ENCODE data around the gene COL12A1. TPM values are rescaled to one million over a fixed set of nuclear protein-coding genes. Genes with fewer than 3 reads are reported as not detected.

Gene COL12A1
- total and polyA plus RNA-seq, 3 experiments from 2014 or later = not detected

GRCh38 chr6:75155631-75156030 is 50.2 kb downstream of the COL12A1 start:
- no peak overlapping the region for H3K27ac Mint-ChIP-seq
- Histone ChIP-seq H3K27me3 (ENCODE audit: insufficient read depth, low read length, poor library complexity, severe bottlenecking) (no peaks in the 10 kb centered on the region), H3K27ac (ENCODE audit: low read depth, low read length) (no peak overlapping the region), H3K9me3 (ENCODE audit: low read length) (no peaks in the 10 kb centered on the region), H3K36me3 (ENCODE audit: insufficient read depth, low read length) (no peaks in the 10 kb centered on the region), H3K4me1 (ENCODE audit: insufficient read depth, low read length) (no peaks in the 10 kb centered on the region), H3K4me3 (ENCODE audit: low read length) (no peak overlapping the region)
- POLR2A ChIA-PET = no interaction called here
- CTCF ChIA-PET = no interaction called here
- H3K4me1 Mint-ChIP-seq = no peaks in the 10 kb centered on the region
- no peaks in the 10 kb centered on the region for H3K9me3 Mint-ChIP-seq
- peaks cover 0 to 12% of the 10 kb centered on the region in 2 donors for H3K27me3 Mint-ChIP-seq
- no peaks in the 10 kb centered on the region for H3K36me3 Mint-ChIP-seq
- no peak for DNase-seq
- no peak overlapping the region for H3K4me3 Mint-ChIP-seq

- POLR2A ChIA-PET = no interaction called here
- H3K4me1 Mint-ChIP-seq = no peaks in the 10 kb centered on the region
- no peaks in the 10 kb centered on the region for H3K9me3 Mint-ChIP-seq
Observed at GRCh38 chr6:75154973-75155372, 50.9 kb downstream of the COL12A1 start.

GRCh38 chr6:75150685-75151412 is 55.0 kb downstream of the COL12A1 start:
- Histone ChIP-seq H3K9me3 (ENCODE audit: low read length) (no peaks in the 10 kb centered on the region), H3K36me3 (ENCODE audit: insufficient read depth, low read length) (no peaks in the 10 kb centered on the region), H3K27ac (ENCODE audit: low read depth, low read length) (no peak overlapping the region), H3K27me3 (ENCODE audit: insufficient read depth, low read length, poor library complexity, severe bottlenecking) (no peaks in the 10 kb centered on the region), H3K4me1 (ENCODE audit: insufficient read depth, low read length) (no peaks in the 10 kb centered on the region), H3K4me3 (ENCODE audit: low read length) (no peak overlapping the region)
- Mint-ChIP-seq H3K9me3 (no peaks in the 10 kb centered on the region), H3K4me1 (no peaks in the 10 kb centered on the region), H3K36me3 (no peaks in the 10 kb centered on the region), H3K27ac (no peak overlapping the region), H3K27me3 (peaks cover 0 to 15% of the 10 kb centered on the region in 2 donors), H3K4me3 (no peak overlapping the region)
- POLR2A ChIA-PET = no interaction called here
- CTCF ChIA-PET = no interaction called here
- no peak for DNase-seq

More at GRCh38 chr6:75154973-75155372, 50.9 kb downstream of the COL12A1 start:
- H3K27me3 Mint-ChIP-seq = peaks cover 0 to 14% of the 10 kb centered on the region in 2 donors
- no peak for DNase-seq
- CTCF ChIA-PET = no interaction called here
- no peak overlapping the region for H3K4me3 Mint-ChIP-seq
- no peaks in the 10 kb centered on the region for H3K9me3 ChIP-seq (ENCODE audit: low read length)
- H3K36me3 ChIP-seq (ENCODE audit: insufficient read depth, low read length) = no peaks in the 10 kb centered on the region
- no peaks in the 10 kb centered on the region for H3K27me3 ChIP-seq (ENCODE audit: insufficient read depth, low read length, poor library complexity, severe bottlenecking)
- H3K36me3 Mint-ChIP-seq = no peaks in the 10 kb centered on the region
- no peak overlapping the region for H3K4me3 ChIP-seq (ENCODE audit: low read length)
- H3K27ac ChIP-seq (ENCODE audit: low read depth, low read length) = no peak overlapping the region
- H3K4me1 ChIP-seq (ENCODE audit: insufficient read depth, low read length) = no peaks in the 10 kb centered on the region
- H3K27ac Mint-ChIP-seq = no peak overlapping the region

GRCh38 chr6:75149696-75150095 is 56.2 kb downstream of the COL12A1 start:
- Histone ChIP-seq H3K27me3 (ENCODE audit: insufficient read depth, low read length, poor library complexity, severe bottlenecking) (no peaks in the 10 kb centered on the region), H3K4me3 (ENCODE audit: low read length) (no peak overlapping the region), H3K4me1 (ENCODE audit: insufficient read depth, low read length) (no peaks in the 10 kb centered on the region), H3K9me3 (ENCODE audit: low read length) (no peaks in the 10 kb centered on the region), H3K27ac (ENCODE audit: low read depth, low read length) (no peak overlapping the region), H3K36me3 (ENCODE audit: insufficient read depth, low read length) (no peaks in the 10 kb centered on the region)
- ChIA-PET CTCF (no interaction called here), POLR2A (no interaction called here)
- H3K36me3 Mint-ChIP-seq = no peaks in the 10 kb centered on the region
- DNase-seq = no peak
- no peaks in the 10 kb centered on the region for H3K4me1 Mint-ChIP-seq
- no peak overlapping the region for H3K4me3 Mint-ChIP-seq
- H3K27me3 Mint-ChIP-seq = peaks cover 0 to 15% of the 10 kb centered on the region in 2 donors
- H3K9me3 Mint-ChIP-seq = no peaks in the 10 kb centered on the region
- no peak overlapping the region for H3K27ac Mint-ChIP-seq

- ChIA-PET POLR2A (no interaction called here), CTCF (no interaction called here)
- Mint-ChIP-seq H3K36me3 (no peaks in the 10 kb centered on the region), H3K9me3 (no peaks in the 10 kb centered on the region), H3K27me3 (peaks cover 0 to 15% of the 10 kb centered on the region in 2 donors), H3K4me1 (no peaks in the 10 kb centered on the region), H3K27ac (no peak overlapping the region), H3K4me3 (no peak overlapping the region)
- no peaks in the 10 kb centered on the region for H3K27me3 ChIP-seq (ENCODE audit: insufficient read depth, low read length, poor library complexity, severe bottlenecking)
- no peaks in the 10 kb centered on the region for H3K36me3 ChIP-seq (ENCODE audit: insufficient read depth, low read length)
- no peak overlapping the region for H3K27ac ChIP-seq (ENCODE audit: low read depth, low read length)
- no peaks in the 10 kb centered on the region for H3K9me3 ChIP-seq (ENCODE audit: low read length)
- no peak overlapping the region for H3K4me3 ChIP-seq (ENCODE audit: low read length)
- DNase-seq = no peak
- H3K4me1 ChIP-seq (ENCODE audit: insufficient read depth, low read length) = no peaks in the 10 kb centered on the region
Observed at GRCh38 chr6:75149240-75149639, 56.6 kb downstream of the COL12A1 start.

GRCh38 chr6:75147512-75147911 is 58.3 kb downstream of the COL12A1 start:
- no peaks in the 10 kb centered on the region for H3K4me1 ChIP-seq (ENCODE audit: insufficient read depth, low read length)
- H3K9me3 ChIP-seq (ENCODE audit: low read length) = no peaks in the 10 kb centered on the region
- ChIA-PET CTCF (no interaction called here), POLR2A (no interaction called here)
- H3K9me3 Mint-ChIP-seq = no peaks in the 10 kb centered on the region
- H3K27ac ChIP-seq (ENCODE audit: low read depth, low read length) = no peak overlapping the region
- no peaks in the 10 kb centered on the region for H3K36me3 Mint-ChIP-seq
- H3K4me3 ChIP-seq (ENCODE audit: low read length) = no peak overlapping the region
- peaks cover 0 to 14% of the 10 kb centered on the region in 2 donors for H3K27me3 Mint-ChIP-seq
- H3K4me1 Mint-ChIP-seq = no peaks in the 10 kb centered on the region
- no peak overlapping the region for H3K27ac Mint-ChIP-seq
- DNase-seq = no peak
- no peaks in the 10 kb centered on the region for H3K36me3 ChIP-seq (ENCODE audit: insufficient read depth, low read length)
- no peaks in the 10 kb centered on the region for H3K27me3 ChIP-seq (ENCODE audit: insufficient read depth, low read length, poor library complexity, severe bottlenecking)
- no peak overlapping the region for H3K4me3 Mint-ChIP-seq

- ChIA-PET POLR2A (no interaction called here), CTCF (no interaction called here)
- H3K4me3 Mint-ChIP-seq = no peak overlapping the region
Observed at GRCh38 chr6:75145976-75146375, 59.9 kb downstream of the COL12A1 start.

GRCh38 chr6:75145211-75145610 is 60.6 kb downstream of the COL12A1 start:
- Mint-ChIP-seq H3K4me3 (no peak overlapping the region), H3K27me3 (peaks cover 0 to 5% of the 10 kb centered on the region in 2 donors), H3K4me1 (no peaks in the 10 kb centered on the region), H3K36me3 (no peaks in the 10 kb centered on the region), H3K9me3 (no peaks in the 10 kb centered on the region), H3K27ac (no peak overlapping the region)
- Histone ChIP-seq H3K4me3 (ENCODE audit: low read length) (no peak overlapping the region), H3K4me1 (ENCODE audit: insufficient read depth, low read length) (no peaks in the 10 kb centered on the region), H3K27me3 (ENCODE audit: insufficient read depth, low read length, poor library complexity, severe bottlenecking) (no peaks in the 10 kb centered on the region), H3K36me3 (ENCODE audit: insufficient read depth, low read length) (no peaks in the 10 kb centered on the region), H3K27ac (ENCODE audit: low read depth, low read length) (no peak overlapping the region), H3K9me3 (ENCODE audit: low read length) (no peaks in the 10 kb centered on the region)
- DNase-seq = no peak
- ChIA-PET POLR2A (no interaction called here), CTCF (no interaction called here)

More at GRCh38 chr6:75145976-75146375, 59.9 kb downstream of the COL12A1 start:
- no peaks in the 10 kb centered on the region for H3K9me3 Mint-ChIP-seq
- Histone ChIP-seq H3K4me1 (ENCODE audit: insufficient read depth, low read length) (no peaks in the 10 kb centered on the region), H3K9me3 (ENCODE audit: low read length) (no peaks in the 10 kb centered on the region), H3K27me3 (ENCODE audit: insufficient read depth, low read length, poor library complexity, severe bottlenecking) (no peaks in the 10 kb centered on the region), H3K4me3 (ENCODE audit: low read length) (no peak overlapping the region), H3K27ac (ENCODE audit: low read depth, low read length) (no peak overlapping the region), H3K36me3 (ENCODE audit: insufficient read depth, low read length) (no peaks in the 10 kb centered on the region)
- no peak overlapping the region for H3K27ac Mint-ChIP-seq
- no peaks in the 10 kb centered on the region for H3K36me3 Mint-ChIP-seq
- no peak for DNase-seq
- H3K4me1 Mint-ChIP-seq = no peaks in the 10 kb centered on the region
- peaks cover 0 to 11% of the 10 kb centered on the region in 2 donors for H3K27me3 Mint-ChIP-seq
